ENCODE data around the gene ADRB2.
"Not testable (repeated sequence)": the region's sequence is repeated elsewhere in the genome, so short reads cannot be mapped to it uniquely, and the experiment has no call there.

ADRB2 gene

DNA sequence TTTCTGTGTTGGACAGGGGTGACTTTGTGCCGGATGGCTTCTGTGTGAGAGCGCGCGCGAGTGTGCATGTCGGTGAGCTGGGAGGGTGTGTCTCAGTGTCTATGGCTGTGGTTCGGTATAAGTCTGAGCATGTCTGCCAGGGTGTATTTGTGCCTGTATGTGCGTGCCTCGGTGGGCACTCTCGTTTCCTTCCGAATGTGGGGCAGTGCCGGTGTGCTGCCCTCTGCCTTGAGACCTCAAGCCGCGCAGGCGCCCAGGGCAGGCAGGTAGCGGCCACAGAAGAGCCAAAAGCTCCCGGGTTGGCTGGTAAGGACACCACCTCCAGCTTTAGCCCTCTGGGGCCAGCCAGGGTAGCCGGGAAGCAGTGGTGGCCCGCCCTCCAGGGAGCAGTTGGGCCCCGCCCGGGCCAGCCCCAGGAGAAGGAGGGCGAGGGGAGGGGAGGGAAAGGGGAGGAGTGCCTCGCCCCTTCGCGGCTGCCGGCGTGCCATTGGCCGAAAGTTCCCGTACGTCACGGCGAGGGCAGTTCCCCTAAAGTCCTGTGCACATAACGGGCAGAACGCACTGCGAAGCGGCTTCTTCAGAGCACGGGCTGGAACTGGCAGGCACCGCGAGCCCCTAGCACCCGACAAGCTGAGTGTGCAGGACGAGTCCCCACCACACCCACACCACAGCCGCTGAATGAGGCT, at the start of gene ADRB2:
ADRB2 (plus strand) TSS at position 559 of the 686 bp plus-strand sequence. CDS start 221 bp downstream, outside the sequence.
- peak in 56 of 58 donors; percentile 31 to 94 (median 82) for DNase-seq

DNA sequence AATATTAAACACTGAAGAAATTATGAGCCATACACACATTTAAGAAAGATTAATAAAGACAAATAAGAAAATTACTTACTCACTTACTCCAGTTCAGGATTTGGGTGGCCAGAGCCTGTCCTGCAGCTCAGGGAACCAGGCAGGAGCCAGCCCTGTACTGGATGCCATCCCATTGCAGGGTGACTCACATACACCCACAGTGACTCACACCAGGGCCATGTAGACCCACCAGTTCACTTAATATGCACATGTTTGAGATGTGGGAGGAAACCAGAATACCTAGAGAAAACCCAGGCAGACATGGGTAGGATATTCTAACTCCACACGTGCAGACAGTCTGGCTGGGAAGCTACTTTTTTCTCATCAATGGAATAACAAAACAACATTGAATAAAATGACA, 49.6 kb upstream of the ADRB2 start:
- no peak for DNase-seq

DNA sequence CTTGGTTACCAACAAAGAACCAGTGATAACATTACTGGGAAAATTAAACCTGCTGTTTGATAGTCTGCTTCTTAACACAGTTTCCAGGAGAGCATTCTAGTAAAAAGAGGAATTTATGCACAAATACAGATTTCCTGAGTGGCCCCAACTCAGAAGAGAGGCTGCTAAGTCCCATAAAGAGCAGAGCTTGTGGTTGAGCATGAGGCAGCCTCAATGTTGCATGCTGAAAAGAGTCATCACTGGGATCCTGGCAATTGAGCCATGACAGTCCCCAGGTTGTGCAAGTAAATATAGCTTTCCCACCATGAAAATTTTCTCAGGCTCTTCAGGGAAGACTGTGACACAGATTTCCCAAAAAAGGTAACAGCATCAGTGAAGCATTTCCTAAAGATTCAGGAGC, 47.5 kb upstream of the ADRB2 start:
- DNase-seq, result no peak

DNA sequence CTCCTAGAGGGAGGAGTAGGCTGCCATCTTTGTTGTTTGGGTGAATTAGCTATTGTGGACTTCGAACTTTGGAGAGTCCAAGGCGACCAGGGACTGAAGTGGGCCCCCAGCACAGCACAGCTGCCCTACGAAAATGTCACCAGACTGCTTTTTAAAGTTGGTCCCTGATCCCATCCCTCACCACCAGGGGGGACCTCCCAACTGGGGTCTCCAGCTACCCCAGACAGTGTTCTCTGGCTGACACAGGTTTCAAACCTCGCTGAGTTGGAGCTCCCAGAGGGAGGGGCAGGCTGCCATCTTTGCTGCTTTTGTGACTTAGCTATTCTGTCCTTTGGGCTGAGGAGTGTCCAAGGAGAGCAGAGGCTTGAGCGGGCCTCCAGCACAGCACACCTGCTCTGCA, 45.7 kb upstream of the ADRB2 start:
- DNase-seq, result no peak

DNA sequence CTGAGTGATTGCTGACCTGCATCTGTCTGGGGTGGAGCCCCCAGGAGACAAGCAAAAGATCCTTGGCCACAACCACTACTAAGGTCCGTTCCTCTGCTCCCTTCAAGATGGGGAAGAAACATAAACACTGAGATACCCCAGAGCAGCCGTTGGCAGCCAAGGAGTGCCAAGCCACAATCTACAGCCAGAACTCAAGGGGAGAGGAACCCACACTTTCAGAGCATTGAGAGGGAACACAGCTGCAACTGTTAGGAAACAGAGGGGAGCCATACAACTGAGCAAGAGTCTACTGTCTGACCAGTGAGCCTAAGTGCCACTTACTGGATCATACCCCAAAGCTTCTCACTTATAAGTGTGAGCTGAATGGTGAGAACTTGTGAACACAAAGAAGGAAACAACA, 44.6 kb upstream of the ADRB2 start:
- DNase-seq, result no peak

DNA sequence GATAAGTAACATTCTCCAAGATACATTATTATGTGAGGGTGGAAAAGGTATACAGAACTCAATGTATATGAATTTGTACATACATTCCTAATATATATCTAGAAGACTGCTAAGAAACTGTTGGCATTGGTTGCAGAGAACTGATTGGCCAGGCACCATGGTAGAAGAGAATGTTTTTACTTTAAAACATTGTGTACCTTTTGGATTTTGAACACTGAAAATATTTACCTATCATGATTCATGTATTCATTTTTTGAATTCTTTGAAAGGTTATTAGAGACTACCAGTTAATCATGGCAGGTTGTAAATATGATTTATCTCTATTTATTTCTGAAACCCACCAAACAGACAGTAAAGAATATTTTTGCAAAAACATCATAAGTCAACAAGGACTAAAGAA, 41.2 kb upstream of the ADRB2 start:
- DNase-seq, result no peak

DNA sequence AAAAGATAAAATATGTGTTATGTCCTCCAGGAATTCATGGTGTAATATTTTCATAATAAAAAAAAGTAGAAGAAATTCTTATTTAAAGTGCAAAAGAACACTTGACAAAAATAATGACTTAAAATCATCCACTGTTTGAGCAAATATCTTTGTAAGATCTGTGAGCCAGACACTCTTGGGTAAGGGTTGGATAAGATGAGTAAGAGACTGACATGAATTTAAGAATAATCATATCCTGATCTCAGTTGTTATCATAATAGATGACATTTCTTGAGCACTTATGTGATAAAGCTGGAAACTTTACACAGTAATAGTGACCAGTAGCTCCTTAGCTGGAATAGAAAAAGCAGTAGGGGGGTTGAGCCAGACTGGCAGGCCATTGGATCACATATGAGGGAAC, 40.0 kb upstream of the ADRB2 start:
- no peak for DNase-seq

DNA sequence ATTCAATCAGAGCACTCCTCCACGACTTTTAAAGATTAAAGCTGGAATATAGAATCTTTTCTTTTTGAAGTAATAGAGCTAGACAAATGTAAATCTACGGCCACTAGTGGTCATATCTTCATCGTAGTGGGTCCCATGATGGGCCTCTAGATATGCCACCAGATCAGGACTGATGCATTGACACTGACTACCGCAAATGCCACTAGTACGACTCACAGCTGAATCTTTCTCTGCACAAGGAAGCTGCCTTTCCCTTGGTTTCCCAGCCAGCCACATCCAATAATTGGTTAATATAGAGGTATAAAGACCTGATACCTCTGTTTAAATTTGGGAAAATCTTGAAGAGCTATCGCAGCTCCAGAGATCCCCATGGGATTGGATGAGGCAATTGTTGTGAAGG, 37.8 kb upstream of the ADRB2 start:
- DNase-seq, result no peak

DNA sequence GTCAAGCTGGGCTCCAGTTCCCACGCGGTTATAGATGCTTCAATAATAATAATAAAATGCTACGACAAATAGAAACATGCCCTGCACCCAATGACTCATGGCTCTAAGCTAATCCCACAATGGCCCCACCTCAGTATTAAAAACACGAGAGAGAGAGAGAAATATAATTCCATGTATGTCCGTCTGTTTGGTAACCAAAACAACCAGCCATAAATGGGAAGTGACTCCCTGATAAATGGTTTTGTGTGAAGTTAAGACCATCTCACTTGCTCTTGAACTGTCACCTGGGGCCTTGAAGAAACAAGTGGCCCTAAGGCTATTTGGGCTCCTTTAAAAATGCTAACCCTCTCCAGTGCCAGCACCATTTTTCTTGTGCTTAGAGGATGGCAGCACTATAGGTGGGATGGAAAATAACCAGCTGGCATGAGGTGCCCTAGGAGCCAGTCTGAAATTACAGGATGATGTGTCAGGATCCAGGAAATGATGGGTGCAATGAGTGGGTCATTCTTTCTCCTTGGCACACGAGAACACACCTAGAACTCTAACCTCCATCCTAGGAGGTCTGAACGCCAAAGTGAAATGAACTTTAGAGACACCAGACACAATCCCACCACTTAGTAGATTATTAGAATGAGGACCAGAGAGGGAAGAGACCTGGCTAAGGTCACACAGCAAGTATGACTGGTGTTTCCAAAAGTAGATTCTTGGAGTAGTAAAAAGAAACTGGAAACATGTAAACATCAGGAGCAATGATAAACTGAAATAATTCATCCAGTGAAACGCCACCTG, 35.7 kb upstream of the ADRB2 start:
- no peak for DNase-seq

DNA sequence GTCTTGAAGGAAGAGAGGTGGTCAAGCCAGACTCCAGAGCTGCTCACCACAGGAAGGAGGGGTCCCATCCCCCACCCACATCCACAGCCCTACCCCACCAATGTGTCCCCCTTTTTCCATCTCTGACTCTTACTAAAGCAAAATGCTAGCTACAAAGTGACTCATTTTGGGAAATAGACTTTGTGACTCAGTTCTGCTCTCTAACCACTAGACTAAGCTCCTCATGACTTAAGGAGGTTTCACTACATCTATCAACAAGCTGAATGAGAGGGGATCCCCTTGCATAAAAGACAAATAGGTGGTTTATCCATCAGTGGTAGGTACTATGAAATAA, 35.1 kb upstream of the ADRB2 start:
- DNase-seq, result no peak

DNA sequence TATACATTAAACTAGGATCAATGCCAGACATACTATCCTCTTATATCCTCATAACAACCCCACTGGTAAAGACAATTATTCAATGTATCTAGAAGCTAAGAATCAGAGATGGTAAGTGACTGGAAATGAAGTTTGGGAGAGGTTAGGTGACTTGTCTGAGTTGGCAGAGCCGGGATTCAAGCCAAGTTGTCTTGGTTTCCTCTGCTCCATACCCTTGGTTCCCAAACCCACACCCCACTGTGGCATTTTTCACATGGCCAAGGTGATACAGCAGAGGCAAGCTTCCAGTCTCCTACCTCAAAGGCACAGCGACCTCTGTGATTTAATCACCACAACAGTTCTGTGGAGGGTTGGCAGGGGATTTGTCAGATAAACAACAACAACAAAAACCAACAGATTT, 34.7 kb upstream of the ADRB2 start:
- DNase-seq, result no peak

DNA sequence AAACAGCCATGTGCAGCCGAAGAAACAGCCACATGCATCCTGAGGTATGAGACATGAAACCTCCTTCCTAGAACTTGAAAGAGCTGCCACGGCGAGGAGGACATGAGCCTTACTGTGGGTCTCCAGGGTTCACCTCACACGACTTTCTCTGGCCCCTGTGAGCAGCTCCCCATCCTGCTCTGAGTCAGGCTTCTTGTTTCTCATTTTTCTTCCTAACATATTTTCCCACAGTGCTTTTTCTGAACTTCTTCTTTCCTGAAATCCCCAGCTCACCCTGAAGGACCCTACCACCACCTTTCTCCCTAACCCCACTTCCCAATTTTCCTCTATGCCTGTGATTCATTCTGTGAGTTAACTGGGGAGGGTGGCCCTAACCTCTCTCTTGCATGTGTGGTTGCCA, 33.7 kb upstream of the ADRB2 start:
- no peak for DNase-seq

DNA sequence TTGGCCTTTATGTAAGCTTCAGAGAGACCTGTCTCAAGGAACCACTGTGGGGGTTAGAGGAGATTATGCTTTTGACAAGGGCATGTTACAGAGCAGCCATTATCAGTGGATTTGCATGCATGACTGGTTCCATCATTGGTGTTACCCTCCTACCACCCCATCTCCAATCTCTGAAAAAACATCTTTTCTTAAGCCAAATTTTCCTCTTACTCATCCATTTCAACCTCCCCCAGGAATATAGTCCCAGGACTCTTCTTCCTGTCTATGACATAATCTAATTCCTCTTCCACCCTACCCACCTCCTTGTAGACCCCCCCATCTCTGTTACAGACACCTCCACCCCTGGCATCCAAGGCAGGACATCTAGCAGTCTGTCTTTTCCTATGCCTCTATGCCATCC, 33.1 kb upstream of the ADRB2 start:
- DNase-seq, result no peak

DNA sequence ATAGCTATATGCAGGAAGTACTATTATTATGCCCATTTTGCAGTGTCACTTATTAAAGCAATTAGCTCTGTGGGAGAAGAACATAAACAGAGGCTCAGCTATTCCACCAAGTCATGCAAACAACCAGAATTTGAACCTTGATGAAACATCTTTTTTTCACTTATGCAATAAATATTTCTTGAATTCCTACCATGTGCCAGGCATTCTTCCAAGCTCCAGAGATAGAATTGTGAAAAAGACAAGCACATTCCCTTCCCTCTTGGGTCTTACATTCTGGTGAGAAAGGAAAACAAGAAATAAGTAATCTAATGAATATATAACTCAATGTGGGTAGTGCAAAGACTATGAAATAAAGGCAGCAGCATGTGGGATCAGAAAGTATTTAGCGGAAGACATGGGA, 32.1 kb upstream of the ADRB2 start:
- no peak for DNase-seq

DNA sequence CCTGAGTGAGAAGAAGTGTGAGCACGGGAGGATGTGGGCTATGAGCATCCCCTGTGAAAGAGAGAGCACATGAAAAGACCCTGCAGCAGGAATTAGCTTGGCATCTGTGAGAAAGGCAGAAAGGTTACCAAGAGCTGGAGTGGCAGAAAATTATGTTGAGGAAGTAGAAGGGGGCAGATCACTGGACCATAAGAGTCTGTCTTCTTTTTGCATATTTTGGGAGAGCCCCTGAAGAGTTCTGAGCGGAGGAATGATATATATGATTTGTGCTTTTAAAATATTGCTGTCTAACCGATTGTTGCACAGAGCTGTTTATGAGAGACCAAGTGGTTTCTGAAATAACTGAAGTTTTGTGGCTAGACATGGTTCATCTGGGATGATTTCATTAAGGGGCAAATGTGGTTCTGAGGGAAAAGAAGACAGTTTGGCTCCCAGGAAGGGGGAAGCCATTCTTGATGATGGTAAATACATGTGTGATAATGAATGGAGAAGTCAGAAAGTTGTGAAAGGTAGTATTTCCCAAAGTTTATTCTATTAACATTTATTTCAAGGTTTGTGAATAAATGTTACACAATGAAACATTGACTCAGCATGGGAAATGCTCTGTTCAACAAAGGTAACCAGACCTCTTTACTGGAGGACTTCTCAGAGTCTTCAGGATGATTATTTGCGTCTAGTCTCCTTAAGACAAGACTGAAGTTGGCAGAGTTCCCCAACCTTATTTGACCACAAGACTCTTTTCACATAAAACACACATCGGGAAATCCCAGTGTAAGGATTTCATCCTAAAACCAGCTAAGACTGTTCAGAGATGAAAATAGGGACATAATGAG, 31.5 kb upstream of the ADRB2 start:
- no peak for DNase-seq

DNA sequence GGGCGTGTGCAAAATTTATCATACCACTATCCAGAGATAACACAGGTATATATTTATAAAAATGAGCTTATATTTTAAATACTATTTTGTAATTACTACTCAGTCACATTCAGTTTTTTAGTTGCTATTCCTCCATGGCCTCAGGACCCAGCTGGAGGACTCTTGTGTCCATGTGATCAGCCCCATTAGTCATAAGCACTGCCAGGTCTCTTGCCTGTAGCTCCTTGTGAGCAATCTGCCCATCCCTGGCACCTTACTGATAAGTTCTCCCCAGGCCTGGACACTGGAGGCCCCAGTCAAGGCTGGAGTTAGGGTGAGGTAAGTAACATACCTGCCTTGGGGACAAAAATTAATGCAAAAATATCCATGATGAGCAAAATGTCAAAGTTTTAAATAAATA, 29.5 kb upstream of the ADRB2 start:
- DNase-seq, result no peak

DNA sequence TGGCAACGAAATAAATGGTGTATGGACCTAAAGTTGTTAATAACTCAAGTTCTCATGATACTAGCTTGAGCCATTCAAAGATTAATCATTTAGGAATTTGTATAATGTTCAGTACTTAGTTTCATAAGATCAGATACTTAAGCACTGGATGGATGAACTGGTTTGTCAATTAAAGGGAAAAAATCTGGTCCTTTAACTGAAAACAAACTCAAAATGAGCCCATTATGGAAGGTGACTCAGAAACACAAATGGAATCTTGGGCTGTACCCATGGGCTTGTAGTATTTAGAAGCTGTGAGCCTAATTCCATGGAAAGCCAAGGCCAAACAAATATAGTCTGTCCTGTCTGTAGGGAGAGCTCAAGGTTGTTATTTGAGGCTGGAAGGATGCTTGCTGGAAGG, 27.6 kb upstream of the ADRB2 start:
- no peak for DNase-seq

DNA sequence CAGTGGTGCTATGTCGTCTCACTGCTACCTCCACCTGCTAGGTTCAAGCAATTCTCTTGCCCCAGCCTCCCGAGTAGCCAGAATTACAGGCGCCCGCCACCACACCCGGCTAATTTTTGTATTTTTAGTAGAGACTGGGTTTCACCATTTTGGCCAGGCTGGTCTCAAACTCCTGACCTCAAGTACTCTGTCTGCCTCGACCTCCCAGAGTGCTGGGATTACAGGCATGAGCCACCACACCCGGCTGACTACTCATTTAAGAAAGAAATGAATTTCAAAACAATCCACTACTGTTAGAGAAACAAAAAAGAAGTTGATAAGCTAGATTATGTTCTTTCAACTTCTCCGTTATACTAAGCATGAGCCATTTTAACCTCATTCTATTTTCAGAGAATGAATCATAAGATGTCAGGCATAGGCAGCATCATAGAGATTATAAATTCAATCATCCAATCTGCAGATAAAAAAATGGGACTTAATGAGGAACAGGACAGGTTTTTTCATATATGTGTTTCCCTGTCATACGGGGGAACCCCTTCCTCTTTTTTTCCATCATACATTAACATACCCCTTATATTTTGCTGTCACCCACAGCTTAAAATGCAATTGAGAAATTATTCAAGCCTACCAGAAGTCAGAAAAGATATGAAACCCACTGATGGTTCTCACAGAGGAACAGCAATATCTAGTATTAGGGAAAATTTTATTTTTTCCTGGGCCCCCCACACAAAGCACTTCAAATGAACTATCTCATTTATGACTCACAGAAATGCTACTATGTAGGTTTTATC, 26.5 kb upstream of the ADRB2 start:
- no peak for DNase-seq

DNA sequence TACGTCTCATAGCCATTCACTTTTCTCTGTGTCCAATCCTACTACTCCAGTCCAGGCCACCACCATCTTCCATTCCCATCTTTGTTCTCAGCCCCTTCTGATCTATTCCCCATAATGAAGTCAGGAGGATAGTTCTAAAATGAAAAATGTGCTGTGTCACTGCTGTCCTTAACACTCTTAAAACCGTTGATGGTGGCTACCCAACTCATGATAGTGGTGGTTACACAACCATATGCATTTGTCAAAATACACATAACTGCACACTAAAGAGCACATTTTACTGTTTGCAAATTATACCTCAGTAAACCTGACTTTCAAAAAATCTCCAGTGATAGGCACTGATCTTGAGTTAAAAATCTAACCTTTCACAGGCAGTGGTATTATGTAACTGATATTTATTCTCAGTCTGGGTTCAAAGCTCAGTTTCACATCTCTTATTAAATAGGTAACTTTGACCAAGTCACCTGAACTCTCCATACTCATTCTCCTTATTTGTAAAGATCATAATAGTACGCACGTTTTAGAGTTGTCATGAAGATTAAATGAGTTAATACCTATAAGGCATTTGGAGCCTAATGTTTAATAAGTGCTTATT, 24.6 kb upstream of the ADRB2 start:
- no peak for DNase-seq

DNA sequence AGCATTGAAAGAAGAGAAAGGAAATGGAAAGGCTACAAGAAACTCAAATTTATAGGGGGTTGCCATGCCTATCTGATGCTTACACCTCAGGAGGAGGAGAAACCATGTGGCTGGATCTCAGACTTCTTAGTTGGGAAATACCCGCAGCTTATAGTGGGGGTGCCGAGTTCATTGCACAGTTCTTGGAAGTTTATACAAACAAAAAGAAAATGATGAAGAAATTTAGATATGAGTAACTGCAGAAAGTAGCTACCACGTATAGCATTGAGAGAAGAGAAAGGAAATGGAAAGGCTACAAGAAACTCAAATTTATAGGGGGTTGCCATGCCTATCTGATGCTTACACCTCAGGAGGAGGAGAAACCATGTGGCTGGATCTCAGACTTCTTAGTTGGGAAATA, 23.0 kb upstream of the ADRB2 start:
- DNase-seq, result not testable (repeated sequence)

DNA sequence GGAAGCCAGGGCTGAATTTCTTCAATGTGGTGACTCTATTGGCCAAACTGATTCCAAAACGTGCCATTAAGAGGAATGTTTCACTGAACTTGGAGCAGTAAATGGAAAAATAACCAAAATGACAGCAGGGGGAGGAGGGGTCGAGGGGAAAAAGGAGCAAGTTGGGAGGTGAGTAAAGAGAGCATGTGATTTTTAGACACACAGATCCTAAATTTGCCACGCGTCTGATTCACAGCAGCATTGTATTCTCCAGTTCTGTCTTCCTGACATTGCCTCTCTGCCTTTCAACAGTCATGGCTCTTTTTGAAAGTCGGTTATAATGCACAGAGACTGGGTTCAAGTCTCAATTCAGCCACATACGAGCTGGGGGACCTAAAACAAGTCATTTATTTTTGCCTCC, 22.0 kb upstream of the ADRB2 start:
- DNase-seq, result no peak
